CD4-positive, alpha-beta T cell treated with Interleukin-17A for 1 hour (primary cell): ENCODE results near the gene KRTAP10-3.
"Not testable (repeated sequence)": the region's sequence is repeated elsewhere in the genome, so short reads cannot be mapped to it uniquely, and the experiment has no call there.

Source experiments
- DNase-seq: peaks from one replicate; pipeline ENCODE4 v3.0.0-alpha.2; 2020

The KRTAP10-3 gene

DNA sequence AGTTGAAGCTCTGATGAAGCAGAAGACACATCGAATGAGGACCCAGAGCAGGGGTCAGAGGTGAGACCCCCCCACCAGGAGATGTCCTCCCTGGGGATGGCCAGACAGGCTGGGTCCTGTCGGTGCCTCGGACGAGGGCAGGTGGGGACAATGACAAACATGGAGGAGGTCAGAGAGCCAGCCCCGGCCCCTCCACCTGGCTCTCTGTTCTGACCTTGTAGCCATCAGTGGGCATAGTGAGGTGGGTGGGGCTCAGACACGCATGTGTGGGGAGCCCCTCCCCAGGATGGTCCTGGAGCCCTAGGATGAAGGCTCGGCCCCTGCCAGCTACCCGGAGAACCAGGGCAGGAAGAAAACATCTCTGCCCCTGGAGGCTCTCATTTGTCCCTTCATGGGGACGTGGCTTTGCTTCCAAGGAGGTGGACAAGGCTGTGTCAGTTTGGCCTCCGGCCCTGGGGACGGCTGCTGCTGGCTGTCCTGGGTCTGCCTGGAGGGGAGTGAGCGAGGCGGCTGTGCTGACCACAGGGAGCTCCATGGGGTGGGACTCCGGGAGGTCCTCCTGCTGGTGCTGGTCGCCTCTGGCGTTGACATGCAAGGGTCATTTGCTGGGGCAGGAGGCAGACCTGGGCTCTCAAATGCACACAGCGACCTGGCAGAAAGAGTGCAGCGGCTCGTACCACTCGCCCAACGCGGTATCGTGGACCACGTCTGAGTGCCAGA, 31.2 kb upstream of the KRTAP10-3 start:
- no peak for DNase-seq

DNA sequence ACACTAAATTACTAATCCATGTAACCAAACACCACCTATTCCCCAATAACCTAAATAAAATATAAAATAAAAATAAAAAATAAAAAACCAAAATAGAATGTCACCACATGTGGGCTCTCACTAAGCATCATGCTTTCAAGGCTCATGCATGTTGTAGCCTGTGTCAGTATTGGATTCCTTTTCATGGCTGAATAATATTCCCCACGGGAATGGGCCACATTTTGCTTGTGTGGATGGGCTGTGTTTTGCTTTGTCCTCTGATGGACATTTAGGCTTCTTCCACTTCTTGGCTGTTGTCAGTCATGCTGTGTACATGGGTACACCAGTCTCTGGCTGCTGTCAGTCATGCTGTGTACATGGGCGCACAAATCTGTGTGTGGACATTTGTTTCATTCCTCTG, 30.5 kb upstream of the KRTAP10-3 start:
- DNase-seq, result no peak

DNA sequence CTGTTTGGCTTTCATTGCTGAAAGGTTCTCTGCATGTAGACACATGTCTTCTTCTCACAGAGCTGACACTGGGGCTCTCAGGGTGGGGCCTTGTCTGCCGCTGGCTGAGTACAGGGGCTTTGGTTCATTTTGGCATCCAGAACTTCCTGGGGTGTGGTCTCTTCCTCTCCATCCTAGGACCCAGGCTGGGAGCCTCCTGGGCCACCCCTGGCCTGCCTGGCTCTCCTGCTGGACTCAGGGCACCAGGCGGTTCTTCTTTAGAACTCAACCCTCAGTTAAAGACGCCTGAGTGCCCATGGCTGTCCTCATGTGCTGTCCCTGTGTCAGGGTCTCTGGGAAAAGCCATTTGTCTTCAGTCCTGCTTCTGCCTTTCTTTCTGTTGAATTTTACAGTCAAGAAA, 27.3 kb upstream of the KRTAP10-3 start:
- DNase-seq, result no peak

DNA sequence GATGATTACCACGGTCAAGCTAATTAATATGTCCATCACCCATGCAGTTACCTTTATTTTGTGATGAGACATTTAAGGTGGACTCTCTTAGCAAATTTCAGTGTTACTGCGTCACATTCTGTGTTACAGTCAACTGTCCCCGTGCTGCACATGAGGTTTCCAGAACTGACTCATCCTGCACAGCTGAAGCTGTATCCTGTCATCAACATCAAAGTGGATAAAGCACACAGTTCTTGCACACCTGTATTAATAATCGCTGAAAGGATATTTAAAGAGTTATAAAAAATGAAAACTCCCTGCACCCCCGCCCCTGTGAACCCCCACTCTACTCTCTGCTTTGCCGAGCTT, 25.2 kb upstream of the KRTAP10-3 start:
- DNase-seq, result peak; percentile 25

DNA sequence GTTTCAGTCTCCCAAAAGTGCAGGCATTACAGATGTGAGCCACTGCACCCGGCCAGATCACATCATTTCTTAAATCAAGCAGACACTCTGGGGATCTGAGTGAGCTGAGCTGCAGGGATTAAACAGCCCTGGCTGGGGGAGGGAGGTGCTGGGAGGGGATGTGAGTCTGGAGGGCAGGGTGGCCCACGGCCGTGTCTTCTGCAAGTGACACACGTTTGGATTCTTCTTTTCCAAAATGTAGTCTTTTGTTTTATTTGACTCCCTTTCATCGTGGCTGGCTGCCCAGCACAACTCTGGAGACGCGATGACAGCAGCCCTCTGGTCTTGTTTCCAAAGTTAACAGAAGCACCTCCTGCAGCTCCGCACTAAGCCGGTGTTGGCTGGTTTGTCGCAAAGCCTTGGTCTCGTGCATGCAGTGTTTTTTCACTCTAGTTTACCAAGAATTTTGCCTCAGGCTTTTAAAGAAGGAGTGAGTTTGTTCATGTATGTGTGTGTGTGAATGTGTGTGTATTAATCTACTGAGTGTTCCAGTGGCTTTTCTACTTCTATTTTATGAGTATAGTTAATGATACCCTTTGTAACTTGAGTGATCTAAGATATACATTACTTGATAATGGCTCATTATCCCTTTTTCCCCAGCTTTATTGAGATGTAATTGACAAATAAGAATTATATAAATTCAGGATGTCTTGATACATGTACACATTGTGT, 24.6 kb upstream of the KRTAP10-3 start:
- DNase-seq, result no peak

DNA sequence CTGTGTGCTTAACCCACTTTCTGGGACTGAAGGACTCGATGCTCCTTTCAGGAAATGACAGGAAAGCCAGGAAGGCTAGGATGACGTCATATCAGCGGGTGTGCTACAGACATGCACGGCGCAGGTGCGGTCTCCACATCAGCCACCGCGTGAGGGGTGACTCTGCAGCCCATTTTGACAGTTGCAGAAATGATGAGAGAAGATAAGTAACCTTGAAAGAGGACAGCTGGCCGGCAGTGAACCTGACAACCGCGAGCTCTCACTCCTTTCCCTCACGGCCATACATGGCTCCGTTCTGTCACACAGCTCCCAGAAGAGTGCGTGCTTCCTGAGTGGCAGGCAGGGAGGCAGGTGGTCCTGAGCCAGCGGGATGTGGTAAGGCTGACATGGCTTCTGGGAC, 23.5 kb upstream of the KRTAP10-3 start:
- DNase-seq, result no peak

DNA sequence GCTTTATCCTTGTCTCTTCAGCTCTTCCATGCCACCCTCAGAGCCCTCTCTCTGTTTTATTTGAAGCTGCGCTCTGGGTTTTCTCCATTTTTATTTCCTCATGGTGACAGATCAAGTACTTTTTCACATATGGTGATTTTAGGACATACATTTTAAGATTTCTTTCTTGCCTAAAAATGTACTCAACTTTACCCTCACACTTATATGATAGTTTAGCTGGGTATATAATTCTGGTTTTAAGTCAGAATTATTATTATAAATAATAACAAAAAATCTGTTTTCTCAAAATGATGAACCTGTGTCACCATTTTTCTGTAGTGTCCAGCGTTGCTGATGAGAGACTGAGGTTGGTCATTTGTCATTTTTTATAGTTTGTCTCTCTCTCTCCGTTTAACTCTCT, 22.6 kb upstream of the KRTAP10-3 start:
- no peak for DNase-seq

DNA sequence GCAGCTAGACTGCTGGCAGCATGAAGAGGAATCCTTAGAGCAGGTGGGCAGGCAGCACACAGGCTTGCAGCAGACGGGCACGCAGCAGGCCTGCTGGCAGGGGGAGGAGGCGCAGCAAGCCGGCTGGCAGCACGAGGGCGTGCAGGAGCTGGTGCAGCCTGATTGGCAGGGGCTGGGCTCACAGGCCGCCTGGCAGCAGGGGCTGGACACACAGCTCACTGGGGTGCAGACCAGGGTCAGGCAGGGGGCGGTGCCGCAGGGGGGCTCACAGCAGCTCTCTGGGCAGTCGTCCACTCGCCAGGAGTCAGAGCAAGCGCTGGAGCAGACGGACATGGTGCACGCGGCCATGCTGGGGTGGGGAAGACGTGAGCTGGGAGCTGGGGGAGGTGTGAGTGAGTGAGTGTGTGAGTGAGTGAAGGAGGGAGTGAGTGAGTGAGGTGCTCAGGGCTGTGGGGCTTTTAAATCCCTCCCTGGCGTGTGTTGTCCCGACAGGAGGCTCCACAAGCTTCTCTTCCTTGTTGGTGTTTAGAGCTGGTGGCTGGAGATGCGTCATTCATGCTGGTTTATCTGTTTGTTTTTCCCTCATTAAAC, 21.7 kb upstream of the KRTAP10-3 start, which contains the start of gene KRTAP10-5:
Gene KRTAP10-5, minus strand, starts transcription at position 374 of the 591 bp plus-strand sequence. Its CDS starts 26 bp downstream, at position 348.
- not testable (repeated sequence) for DNase-seq

DNA sequence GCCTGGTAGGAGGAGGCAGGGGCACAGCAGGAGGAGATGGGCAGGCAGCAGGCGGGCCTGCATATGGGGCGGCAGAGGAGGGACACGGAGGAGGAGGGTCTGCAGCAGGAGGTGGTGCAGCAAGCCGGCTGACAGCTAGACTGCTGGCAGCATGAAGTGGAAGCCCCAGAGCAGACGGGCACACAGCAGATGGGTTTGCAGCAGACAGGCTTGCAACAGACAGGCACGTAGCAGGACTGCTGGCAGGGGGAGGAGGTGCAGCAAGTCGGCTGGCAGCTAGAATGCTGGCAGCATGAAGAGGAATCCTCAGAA, 21.2 kb upstream of the KRTAP10-3 start:
- DNase-seq, result no peak

DNA sequence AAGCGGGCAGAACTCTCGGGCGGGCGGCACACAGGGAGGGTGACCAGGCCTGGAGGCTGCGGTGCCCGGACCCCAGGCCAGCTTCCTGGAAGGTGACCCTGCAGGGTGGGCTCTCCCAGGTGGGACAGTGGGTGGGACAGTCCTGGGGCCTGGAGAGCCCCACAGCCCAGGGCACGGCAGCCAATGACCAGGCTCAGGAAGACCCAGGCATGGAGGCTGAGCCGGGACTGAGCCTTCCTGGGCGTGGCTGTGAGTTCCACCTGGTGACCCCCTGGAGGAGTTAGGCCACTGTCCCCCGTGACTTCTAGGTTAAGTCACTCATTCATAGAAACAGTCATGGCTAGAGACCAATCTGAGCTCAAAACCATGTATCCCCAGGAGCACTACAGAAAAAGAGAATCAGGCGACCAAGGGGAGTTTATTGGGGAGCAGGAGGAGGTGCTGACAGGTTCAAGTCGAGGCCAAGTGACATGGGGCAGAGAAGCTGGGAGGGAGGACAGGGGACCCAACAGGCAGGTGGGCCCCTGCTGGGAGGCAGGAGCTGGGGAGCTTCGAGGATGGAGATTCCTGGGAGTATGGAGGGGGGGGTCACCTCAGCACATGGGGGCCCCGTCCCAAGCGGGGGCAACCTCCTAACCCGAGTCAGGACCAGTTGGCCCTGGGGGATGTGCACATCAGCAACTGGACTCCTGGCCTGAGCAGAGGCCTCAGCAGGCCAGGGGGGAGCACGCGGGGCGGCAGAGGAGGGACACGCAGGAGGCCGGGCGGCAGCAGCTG, 20.6 kb upstream of the KRTAP10-3 start:
- no peak for DNase-seq

DNA sequence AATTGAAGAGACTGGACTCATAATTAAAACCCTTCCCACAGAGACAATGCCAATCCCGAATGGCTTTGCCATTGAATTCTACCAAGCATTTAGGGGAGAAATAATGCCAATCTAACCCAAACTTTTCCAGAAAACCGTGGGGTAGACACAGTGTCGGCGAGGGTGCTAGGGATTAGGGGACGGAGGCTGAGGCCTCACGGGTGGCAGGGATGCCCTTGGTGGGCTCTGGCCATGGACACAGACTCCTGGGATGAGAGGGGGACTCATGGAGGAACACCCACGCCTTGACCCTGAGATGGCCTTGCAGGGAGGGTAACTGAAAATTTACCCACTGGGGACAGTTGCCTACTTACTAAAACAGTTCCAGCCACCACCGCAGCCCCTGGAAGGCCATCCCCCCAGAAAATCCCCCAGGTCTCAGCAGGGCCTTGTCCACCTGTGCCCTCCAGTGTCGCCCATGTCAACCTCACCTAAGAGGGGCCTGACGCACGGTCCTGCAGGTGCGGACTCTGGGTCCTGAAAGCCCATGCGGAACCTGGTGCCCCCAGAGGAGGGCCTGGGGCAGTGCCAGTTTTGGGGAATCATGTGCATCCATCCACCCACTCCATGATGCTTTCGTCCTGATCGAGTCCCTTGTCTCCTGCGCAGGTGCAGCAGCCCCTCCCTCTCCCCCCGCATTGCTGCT, 19.9 kb upstream of the KRTAP10-3 start:
- no peak for DNase-seq

DNA sequence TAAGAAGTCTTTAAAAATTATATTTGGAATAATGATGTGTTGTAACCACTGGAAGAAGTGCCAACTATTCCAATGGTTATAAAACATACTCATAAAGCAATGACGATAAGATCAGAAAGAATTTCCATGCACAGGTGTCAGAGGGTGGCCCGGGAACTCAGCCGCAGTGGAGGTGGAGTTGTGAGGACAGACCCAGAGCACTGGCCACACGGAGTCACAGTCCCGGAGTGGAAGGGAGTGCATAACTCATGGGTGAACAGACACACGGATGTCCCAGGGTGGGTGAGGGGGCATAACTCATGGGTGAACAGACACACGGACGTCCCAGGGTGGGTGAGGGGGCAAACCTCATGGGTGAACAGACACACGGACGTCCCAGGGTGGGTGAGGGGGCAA, 17.4 kb upstream of the KRTAP10-3 start:
- DNase-seq, result no peak

DNA sequence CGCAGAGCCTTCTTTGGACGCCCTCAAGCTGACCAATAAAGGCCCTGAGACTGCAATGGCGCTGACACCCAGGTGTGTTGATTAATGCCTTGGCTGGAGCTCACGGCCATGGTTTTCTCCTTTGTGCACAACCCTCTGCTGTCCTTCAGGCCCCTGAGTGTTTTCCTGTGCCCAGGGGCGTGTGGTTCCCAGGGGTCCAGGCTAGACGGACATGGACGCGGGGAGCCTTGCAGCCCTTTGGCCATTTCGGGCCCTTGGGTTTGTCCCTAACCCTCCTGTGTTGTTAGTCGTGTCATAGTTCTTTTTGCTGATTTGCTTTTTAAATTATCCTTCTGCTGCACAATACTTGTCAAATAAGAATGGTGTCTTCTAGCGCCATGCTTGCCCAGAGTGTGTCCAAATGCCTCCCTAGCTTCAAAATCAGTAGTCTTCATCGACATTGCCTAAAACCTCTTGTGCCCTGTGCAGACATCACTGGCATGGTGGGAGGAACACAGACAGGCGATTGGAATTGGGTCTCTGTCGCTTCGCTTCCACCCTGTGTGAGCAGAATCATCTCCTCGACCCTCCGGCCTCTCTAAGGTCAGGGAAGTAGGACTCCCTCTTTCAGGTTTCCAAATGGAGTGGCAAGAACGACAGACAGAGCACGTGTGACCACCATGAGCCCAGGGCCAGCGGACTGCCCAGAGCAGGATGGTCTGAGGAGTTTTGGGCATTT, 16.9 kb upstream of the KRTAP10-3 start:
- no peak for DNase-seq

DNA sequence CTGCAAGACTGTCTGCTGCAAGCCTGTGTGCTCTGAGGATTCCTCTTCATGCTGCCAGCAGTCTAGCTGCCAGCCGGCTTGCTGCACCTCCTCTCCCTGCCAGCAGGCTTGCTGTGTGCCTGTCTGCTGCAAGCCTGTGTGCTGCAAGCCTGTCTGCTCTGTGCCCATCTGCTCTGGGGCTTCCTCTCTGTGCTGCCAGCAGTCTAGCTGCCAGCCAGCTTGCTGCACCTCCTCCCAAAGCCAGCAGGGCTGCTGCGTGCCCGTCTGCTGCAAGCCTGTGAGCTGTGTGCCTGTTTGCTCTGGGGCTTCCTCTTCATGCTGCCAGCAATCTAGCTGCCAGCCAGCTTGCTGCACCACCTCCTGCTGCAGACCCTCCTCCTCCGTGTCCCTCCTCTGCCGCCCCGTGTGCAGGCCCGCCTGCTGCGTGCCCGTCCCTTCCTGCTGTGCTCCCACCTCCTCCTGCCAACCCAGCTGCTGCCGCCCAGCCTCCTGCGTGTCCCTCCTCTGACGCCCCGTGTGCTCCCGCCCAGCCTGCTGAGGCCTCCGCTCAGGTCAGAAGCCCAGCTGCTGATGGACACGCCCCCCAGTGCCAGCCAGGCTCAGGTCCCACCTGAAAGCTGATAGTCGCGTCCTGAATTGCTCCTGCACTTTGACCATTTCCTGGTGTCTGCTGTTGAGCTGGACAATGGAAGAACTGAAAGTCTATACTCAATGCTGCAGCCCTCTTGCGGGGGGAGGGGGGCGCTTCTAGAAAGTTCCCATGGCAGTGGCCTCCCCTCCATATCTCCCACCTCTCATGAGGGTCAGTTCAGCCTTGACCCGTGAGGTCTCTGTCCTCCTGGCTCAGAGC, 16.1 kb upstream of the KRTAP10-3 start:
- no peak for DNase-seq

DNA sequence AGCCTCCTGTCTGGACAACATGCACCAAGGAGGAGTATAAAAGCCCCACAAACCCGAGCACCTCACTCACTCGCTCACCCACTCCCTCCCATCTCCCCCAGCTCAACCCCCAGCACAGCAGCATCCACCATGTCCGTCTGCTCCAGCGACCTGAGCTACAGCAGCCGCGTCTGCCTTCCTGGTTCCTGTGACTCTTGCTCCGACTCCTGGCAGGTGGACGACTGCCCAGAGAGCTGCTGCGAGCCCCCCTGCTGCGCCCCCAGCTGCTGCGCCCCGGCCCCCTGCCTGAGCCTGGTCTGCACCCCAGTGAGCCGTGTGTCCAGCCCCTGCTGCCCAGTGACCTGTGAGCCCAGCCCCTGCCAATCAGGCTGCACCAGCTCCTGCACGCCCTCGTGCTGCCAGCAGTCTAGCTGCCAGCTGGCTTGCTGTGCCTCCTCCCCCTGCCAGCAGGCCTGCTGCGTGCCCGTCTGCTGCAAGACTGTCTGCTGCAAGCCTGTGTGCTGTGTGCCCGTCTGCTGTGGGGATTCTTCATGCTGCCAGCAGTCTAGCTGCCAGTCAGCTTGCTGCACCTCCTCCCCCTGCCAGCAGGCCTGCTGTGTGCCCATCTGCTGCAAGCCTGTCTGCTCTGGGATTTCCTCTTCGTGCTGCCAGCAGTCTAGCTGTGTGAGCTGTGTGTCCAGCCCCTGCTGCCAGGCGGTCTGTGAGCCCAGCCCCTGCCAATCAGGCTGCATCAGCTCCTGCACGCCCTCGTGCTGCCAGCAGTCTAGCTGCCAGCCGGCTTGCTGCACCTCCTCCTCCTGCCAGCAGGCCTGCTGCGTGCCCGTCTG, 15.2 kb upstream of the KRTAP10-3 start, which contains the start of gene KRTAP10-4:
Gene KRTAP10-4, plus strand, starts transcription at position 100 of the 827 bp plus-strand sequence. Its CDS starts 30 bp downstream, at position 130.
- DNase-seq, result not testable (repeated sequence)

DNA sequence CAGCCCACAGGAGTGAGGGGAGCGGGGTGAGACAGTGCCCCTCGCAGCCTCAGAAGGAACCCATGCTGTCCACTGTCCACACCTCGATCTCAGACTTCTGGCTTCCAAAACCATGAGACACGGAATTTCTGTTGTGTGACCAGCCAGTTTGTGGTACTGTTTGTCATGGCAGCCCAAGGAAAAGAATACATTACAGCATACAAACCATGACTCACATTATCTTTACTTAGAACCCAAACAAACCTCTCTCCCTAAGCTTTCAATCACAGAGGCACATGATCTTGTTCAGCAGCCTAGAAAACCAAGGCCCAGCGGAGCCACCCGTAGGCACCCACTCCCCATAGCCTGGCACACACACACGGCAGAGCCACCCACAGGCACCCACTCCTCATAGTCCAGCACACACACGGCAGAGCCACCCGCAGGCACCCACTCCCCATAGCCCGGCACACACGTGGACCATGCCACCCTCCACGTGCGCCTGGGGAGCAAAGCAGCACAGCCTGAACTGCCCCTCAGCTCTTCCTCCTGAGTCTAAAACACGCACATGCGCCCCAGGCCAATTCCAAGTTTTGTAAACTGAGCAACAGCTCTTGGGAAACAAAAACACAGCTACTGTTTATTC, 14.5 kb upstream of the KRTAP10-3 start:
- DNase-seq, result no peak

DNA sequence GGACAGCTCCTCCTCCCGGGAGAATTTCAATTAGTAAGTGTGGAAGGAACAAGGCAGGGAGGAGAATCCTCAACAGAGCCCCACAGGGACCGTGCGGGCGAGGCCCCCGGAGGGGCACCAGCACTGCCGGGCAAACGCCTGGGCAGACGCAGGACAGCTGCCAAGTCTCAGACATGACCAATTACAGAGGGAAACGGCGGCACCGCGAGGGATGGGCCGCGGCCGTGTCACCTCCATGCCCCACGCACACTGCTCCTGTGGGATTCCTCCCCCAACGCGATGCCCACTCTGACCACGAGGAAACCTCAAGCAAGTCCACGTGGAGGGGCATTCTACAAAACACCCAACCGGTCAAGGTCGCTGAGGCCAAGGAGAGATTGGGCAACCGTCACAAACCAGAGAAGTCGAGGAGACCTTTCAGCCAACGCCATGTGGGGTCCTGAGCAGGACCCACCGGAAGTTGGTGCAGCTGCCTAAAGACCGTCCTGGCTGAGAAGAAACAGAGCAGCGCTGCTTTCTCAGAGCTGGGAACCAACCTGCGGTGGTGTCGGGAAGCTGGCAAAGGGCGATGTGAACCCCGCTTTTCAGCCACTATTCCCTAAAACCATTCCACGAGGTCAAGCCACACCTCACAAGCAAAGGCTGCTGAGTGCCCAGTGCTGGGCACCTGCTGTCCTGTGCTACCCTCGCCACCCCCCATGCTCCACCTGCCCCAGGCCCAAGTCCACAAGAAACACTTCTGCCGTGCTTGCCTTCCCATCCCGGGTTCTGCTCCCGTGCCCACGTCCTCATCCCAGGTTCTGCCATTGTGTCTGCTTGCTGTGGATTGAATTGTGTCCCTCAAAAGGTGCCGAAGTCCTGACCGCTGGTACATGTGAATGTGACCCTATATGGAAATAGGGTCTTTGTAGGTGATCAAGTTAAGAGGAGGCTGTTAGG, 13.5 kb upstream of the KRTAP10-3 start:
- no peak for DNase-seq

DNA sequence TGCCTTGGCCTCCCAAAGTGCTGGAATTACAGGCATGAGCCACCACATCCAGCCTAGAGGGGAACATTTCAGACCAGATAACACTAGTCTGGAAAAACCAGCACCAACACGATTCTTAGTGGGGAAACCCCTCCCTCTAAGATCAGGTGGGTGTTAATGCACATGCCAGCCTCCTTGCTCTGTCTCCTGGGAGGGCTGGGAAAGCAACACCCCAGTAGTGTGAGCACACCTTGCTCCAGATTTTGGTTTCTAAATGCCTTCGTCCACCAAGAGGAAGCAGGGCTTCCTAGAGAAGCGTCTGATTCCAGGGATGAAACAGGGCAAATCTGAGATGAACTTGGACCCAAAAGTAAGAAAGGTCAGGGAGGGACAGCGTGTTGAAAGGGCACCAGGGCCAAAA, 12.7 kb upstream of the KRTAP10-3 start:
- no peak for DNase-seq
